Epithelial cell of esophagus (primary cell): ENCODE measurements around the gene STIM1.

Source experiments
- DNase-seq: peaks from one replicate; pipeline ENCODE4 v3.0.0; 2010; ENCODE audit warnings: low read depth
- H3K4me3 ChIP-seq: 2 replicates; pipeline ENCODE4 v1.5.1; 2011; ENCODE audit warnings: mild to moderate bottlenecking, low read length, control low read depth
- CTCF ChIP-seq: IDR thresholded peaks from 2 replicates; pipeline ENCODE4 v1.5.1; 2011; ENCODE audit warnings: low read depth, mild to moderate bottlenecking, low read length, control low read depth, inconsistent platforms; ENCODE audit not compliant: insufficient read depth; ENCODE audit errors: missing control alignments

STIM1 gene

GRCh38 chr11:3830730-3831129 lies 24.7 kb upstream of the STIM1 start:
- H3K4me3 ChIP-seq = no peak overlapping the region
- DNase-seq = no peak
- no peak for TF ChIP-seq CTCF

- DNase-seq = no peak
- no peak for TF ChIP-seq CTCF
- H3K4me3 ChIP-seq = no peak overlapping the region
Measured at GRCh38 chr11:3831378-3832239, 23.9 kb upstream of the STIM1 start.

- H3K4me3 ChIP-seq = no peak overlapping the region
- TF ChIP-seq CTCF = no peak
- no peak for DNase-seq
Measured at GRCh38 chr11:3832816-3833215, 22.6 kb upstream of the STIM1 start.

GRCh38 chr11:3833449-3833848 lies 22.0 kb upstream of the STIM1 start:
- no peak for DNase-seq
- H3K4me3 ChIP-seq = no peak overlapping the region
- TF ChIP-seq CTCF = no peak

- DNase-seq = no peak
- TF ChIP-seq CTCF = no peak
- H3K4me3 ChIP-seq = no peak overlapping the region
Measured at GRCh38 chr11:3834349-3834663, 21.2 kb upstream of the STIM1 start.

GRCh38 chr11:3834664-3835461 lies 20.6 kb upstream of the STIM1 start:
- TF ChIP-seq CTCF = no peak
- H3K4me3 ChIP-seq = no peak overlapping the region
- DNase-seq = peak; percentile 62
